Activated CD4-positive, alpha-beta T cell treated with anti-CD3 and anti-CD28 coated beads, Interleukin-2, amount 10 ng/mL, durations not matched to agents 7 days and 5 days (primary cell): ENCODE data around the gene AP4S1. TPM values are rescaled to one million over a fixed set of nuclear protein-coding genes. Genes with fewer than 3 reads are reported as not detected.
"Not testable (repeated sequence)": the region's sequence is repeated elsewhere in the genome, so short reads cannot be mapped to it uniquely, and the experiment has no call there.

Experiments
- CTCF ChIA-PET: fragments of 350-600 bp; sonication (Branson Sonifier 250); formaldehyde crosslinking; loops from one replicate; lab custom pipeline; 2021; ENCODE audit warnings: antibody characterized with exemption; lab: Charles Lee
- POLR2A ChIA-PET: fragments of 350-600 bp; sonication (Branson Sonifier 250); formaldehyde crosslinking; loops from one replicate; lab custom pipeline; 2021; ENCODE audit warnings: antibody characterized with exemption; lab: Charles Lee
- DNase-seq: peaks from one replicate; pipeline ENCODE4 v3.0.0-alpha.2; 2020
- H3K27ac Mint-ChIP-seq: one replicate; pipeline ENCODE4 v1.8.0; 2021; ENCODE audit warnings: mild to moderate bottlenecking, moderate library complexity, mixed read lengths
- H3K27me3 Mint-ChIP-seq: one replicate; pipeline ENCODE4 v1.8.0; 2021; ENCODE audit warnings: mixed read lengths
- H3K36me3 Mint-ChIP-seq: one replicate; pipeline ENCODE4 v1.8.0; 2021; ENCODE audit warnings: low read depth, mixed read lengths
- H3K4me1 Mint-ChIP-seq: one replicate; pipeline ENCODE4 v1.8.0; 2021; ENCODE audit warnings: mixed read lengths
- H3K4me3 Mint-ChIP-seq: one replicate; pipeline ENCODE4 v1.8.0; 2021; ENCODE audit warnings: mild to moderate bottlenecking, moderate library complexity, mixed read lengths
- H3K9me3 Mint-ChIP-seq: one replicate; pipeline ENCODE4 v1.8.0; 2021; ENCODE audit warnings: mixed read lengths
- total RNA-seq, 2 experiments: library from RNA; stranded (reverse); gene quantifications; one replicate each; pipeline ENCODE4 v1.2.3, GENCODE V29; 2021

The AP4S1 gene
- total RNA-seq, 2 experiments from 2014 or later, result 5.1 to 6.4 TPM

- Mint-ChIP-seq H3K9me3 (no peaks in the 10 kb centered on the region), H3K4me1 (peaks cover 7% of the 10 kb centered on the region), H3K36me3 (no peaks in the 10 kb centered on the region), H3K27me3 (no peaks in the 10 kb centered on the region), H3K27ac (no peak overlapping the region), H3K4me3 (no peak overlapping the region)
- DNase-seq, result no peak
- ChIA-PET CTCF (interaction anchor here (1.2 kb wide), 1 partner anchor 41 kb away, joined by 3 read pairs; no protein-coding TSS in a partner anchor), POLR2A (no interaction called here)
These were observed 33.9 kb downstream of the AP4S1 start for GRCh38 chr14:31059152-31059924.

DNA sequence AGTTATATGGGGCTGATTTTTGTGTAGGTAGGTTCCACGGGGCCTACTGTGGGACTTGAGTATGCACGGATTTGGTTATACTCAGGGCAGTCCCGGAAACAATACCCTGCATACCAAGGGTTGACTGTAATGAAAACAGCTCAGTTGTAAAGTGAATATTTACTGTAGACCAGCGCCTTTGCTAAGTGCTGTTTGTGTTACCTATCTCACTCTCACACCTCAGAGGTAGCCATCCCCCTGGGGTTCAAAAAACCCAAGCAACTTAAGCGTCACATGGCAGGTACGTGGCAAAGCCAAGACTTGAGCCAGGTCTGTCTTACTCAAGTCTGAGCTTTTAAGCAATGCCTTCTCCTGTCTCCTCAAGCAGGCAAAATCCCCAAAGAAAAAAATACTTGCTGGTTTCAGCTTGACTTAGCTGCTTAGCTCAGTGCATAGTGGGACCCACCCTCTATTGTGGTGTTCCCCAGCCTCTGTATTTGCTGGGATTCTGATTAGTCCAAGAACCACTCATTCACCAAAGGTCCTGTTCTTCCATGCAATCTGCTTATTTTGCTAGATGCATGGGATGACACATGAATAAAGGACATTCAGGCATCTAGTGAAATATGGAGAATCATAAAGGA, 34.9 kb downstream of the AP4S1 start:
- H3K36me3 Mint-ChIP-seq, result no peaks in the 10 kb centered on the region
- no peak overlapping the region for H3K4me3 Mint-ChIP-seq
- H3K4me1 Mint-ChIP-seq, result peaks cover 7% of the 10 kb centered on the region
- H3K9me3 Mint-ChIP-seq, result no peaks in the 10 kb centered on the region
- no peak overlapping the region for H3K27ac Mint-ChIP-seq
- no peak for DNase-seq
- no peaks in the 10 kb centered on the region for H3K27me3 Mint-ChIP-seq
- POLR2A ChIA-PET, result no interaction called here
- CTCF ChIA-PET, result interaction anchor here (1.2 kb wide), 1 partner anchor 40 kb away, joined by 3 read pairs; no protein-coding TSS in a partner anchor

DNA sequence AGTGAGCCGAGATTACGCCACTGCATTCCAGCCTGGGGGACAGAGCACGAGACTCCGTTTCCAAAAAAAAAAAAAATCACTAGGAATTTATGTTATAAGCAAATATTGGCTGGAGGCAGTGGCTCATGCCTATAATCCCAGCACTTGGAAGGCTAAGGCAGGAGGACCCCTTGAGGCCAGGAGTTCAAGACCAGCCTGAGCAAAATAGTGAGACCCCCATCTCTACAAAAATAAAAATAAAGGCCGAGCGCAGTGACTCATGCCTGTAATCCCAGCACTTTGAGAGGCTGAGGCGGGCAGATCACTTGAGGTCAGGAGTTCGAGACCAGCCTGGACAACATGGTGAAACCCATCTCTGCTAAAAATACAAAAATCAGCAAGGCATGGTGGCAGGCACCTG, 37.5 kb downstream of the AP4S1 start:
- H3K4me1 Mint-ChIP-seq, CTCF ChIA-PET, DNase-seq, H3K9me3 Mint-ChIP-seq, POLR2A ChIA-PET, H3K36me3 Mint-ChIP-seq, H3K27ac Mint-ChIP-seq, H3K27me3 Mint-ChIP-seq, H3K4me3 Mint-ChIP-seq: not testable (repeated sequence)

- no peak for DNase-seq
- H3K4me3 Mint-ChIP-seq, result no peak overlapping the region
- H3K27ac Mint-ChIP-seq, result no peak overlapping the region
- H3K27me3 Mint-ChIP-seq, result no peaks in the 10 kb centered on the region
- CTCF ChIA-PET, result no interaction called here
- POLR2A ChIA-PET, result no interaction called here
- H3K9me3 Mint-ChIP-seq, result no peaks in the 10 kb centered on the region
- no peaks in the 10 kb centered on the region for H3K4me1 Mint-ChIP-seq
- peaks cover 1% of the 10 kb centered on the region for H3K36me3 Mint-ChIP-seq
These were observed 42.8 kb downstream of the AP4S1 start for GRCh38 chr14:31068235-31068634.

GRCh38 chr14:31069343-31069742, 43.9 kb downstream of the AP4S1 start:
- Mint-ChIP-seq H3K36me3 (peaks cover 1% of the 10 kb centered on the region), H3K9me3 (no peaks in the 10 kb centered on the region), H3K4me1 (no peaks in the 10 kb centered on the region), H3K27me3 (no peaks in the 10 kb centered on the region), H3K27ac (no peak overlapping the region), H3K4me3 (no peak overlapping the region)
- no peak for DNase-seq
- ChIA-PET CTCF (interaction anchor here (0.9 kb wide), 1 partner anchor 13 kb away, joined by 3 read pairs; no protein-coding TSS in a partner anchor), POLR2A (no interaction called here)

- H3K27ac Mint-ChIP-seq, result no peak overlapping the region
- no peaks in the 10 kb centered on the region for H3K4me1 Mint-ChIP-seq
- no peaks in the 10 kb centered on the region for H3K27me3 Mint-ChIP-seq
- H3K9me3 Mint-ChIP-seq, result no peaks in the 10 kb centered on the region
- no peak overlapping the region for H3K4me3 Mint-ChIP-seq
- ChIA-PET CTCF (interaction anchor here (0.6 to 0.9 kb wide), 2 partner anchors 12 to 243 kb away, joined by 3 read pairs; no protein-coding TSS in a partner anchor), POLR2A (no interaction called here)
- H3K36me3 Mint-ChIP-seq, result peaks cover 6% of the 10 kb centered on the region
- no peak for DNase-seq
These were observed 45.0 kb downstream of the AP4S1 start for GRCh38 chr14:31070431-31070830.

GRCh38 chr14:31071151-31071550, 45.7 kb downstream of the AP4S1 start:
- no peaks in the 10 kb centered on the region for H3K4me1 Mint-ChIP-seq
- H3K36me3 Mint-ChIP-seq, result peaks cover 7% of the 10 kb centered on the region
- no peak overlapping the region for H3K27ac Mint-ChIP-seq
- H3K9me3 Mint-ChIP-seq, result no peaks in the 10 kb centered on the region
- CTCF ChIA-PET, result no interaction called here
- H3K4me3 Mint-ChIP-seq, result no peak overlapping the region
- H3K27me3 Mint-ChIP-seq, result no peaks in the 10 kb centered on the region
- POLR2A ChIA-PET, result no interaction called here
- no peak for DNase-seq

DNA sequence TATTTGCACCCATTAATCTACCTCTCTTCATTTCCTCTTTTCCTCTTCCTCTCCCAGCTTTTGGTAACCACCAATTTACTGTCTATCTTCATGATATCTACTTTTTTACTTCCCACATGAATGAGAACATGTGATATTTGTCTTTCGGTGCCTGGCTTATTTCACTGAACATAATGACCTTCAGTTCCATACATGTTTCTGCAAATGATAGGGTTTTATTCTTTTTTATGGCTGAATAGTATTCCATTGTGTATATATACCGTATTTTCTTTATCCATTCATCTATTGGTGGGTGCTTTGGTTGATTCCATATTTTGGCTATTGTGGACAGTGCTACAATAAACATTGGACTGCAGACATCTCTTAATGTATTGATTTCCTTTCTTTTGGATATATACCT, 49.7 kb downstream of the AP4S1 start:
- ChIA-PET CTCF (no interaction called here), POLR2A (no interaction called here)
- no peaks in the 10 kb centered on the region for H3K4me1 Mint-ChIP-seq
- peaks cover 7% of the 10 kb centered on the region for H3K36me3 Mint-ChIP-seq
- no peak overlapping the region for H3K4me3 Mint-ChIP-seq
- no peaks in the 10 kb centered on the region for H3K9me3 Mint-ChIP-seq
- H3K27me3 Mint-ChIP-seq, result no peaks in the 10 kb centered on the region
- no peak for DNase-seq
- H3K27ac Mint-ChIP-seq, result no peak overlapping the region

- Mint-ChIP-seq H3K27me3 (no peaks in the 10 kb centered on the region), H3K9me3 (no peaks in the 10 kb centered on the region), H3K27ac (no peak overlapping the region), H3K36me3 (peaks cover 6% of the 10 kb centered on the region), H3K4me1 (no peaks in the 10 kb centered on the region), H3K4me3 (no peak overlapping the region)
- POLR2A ChIA-PET, result no interaction called here
- CTCF ChIA-PET, result no interaction called here
- DNase-seq, result no peak
These were observed 53.3 kb downstream of the AP4S1 start for GRCh38 chr14:31078766-31079165.

GRCh38 chr14:31080056-31080455, 54.6 kb downstream of the AP4S1 start:
- Mint-ChIP-seq H3K27me3 (no peaks in the 10 kb centered on the region), H3K36me3 (peaks cover 4% of the 10 kb centered on the region), H3K27ac (no peak overlapping the region), H3K9me3 (no peaks in the 10 kb centered on the region), H3K4me1 (no peaks in the 10 kb centered on the region), H3K4me3 (no peak overlapping the region)
- POLR2A ChIA-PET, result no interaction called here
- no peak for DNase-seq
- CTCF ChIA-PET, result interaction anchor here (0.8 kb wide), 1 partner anchor 62 kb away, joined by 3 read pairs; no protein-coding TSS in a partner anchor

DNA sequence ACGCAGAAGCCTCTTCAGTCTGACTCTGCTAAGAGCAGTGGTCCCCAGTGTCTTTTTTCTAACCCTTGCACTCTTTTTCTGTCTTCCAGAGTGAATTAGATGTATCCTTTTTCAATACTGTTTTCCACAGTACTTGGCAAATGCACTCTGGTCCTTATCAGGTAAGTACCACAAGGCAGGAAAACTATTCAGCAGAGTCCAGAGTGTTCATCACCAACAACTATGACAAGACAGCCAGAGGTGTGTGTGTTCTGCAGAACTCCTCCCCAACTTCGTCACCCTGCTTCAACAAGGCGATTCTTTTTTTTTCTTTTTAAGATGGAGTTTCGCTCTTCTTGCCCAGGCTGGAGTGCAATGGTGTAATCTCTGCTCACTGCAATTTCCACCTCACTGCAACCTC, 55.0 kb downstream of the AP4S1 start:
- Mint-ChIP-seq H3K4me1 (no peaks in the 10 kb centered on the region), H3K4me3 (no peak overlapping the region), H3K36me3 (peaks cover under 1% of the 10 kb centered on the region), H3K27ac (no peak overlapping the region), H3K27me3 (no peaks in the 10 kb centered on the region), H3K9me3 (no peaks in the 10 kb centered on the region)
- ChIA-PET CTCF (no interaction called here), POLR2A (no interaction called here)
- DNase-seq, result no peak

DNA sequence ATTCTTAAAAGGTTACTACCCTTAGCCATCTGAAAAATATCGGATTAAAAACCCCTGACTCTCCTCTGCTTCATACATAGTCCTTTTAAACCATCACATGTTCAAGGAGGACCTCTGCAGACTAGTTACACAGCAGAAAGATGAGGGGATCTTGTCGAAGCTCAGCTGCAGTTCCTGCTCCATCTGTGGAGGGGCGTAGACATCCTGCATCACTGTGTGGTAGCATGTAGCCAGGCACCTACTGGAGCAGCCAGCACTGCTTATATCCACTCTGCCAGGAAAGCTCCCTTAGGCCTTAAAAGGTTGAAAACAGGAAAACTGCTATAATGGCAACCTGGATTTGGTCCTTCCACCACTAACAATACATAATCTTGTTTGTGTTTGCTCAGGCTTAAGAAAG, 58.3 kb downstream of the AP4S1 start:
- Mint-ChIP-seq H3K36me3 (no peaks in the 10 kb centered on the region), H3K9me3 (no peaks in the 10 kb centered on the region), H3K4me3 (no peak overlapping the region), H3K27me3 (no peaks in the 10 kb centered on the region), H3K27ac (no peak overlapping the region), H3K4me1 (no peaks in the 10 kb centered on the region)
- ChIA-PET CTCF (no interaction called here), POLR2A (no interaction called here)
- no peak for DNase-seq

DNA sequence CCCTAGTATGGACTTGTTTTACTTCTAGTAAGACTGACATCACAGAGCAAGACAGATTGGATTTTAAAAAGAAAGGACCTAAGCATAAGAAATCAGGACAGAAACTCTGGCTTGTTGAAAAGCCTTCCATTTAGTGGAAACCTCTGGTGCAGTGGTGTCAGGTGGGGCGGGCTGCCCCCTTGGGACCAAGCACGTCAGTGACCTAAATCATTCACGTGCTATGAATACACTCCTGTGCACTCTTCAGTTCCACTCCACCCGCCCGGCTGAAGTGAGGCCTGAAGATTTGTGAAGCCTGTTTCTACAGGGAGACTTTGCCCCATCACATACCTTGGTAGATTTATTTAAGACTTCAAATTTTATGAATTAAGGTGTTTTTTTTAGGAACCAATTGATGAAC, 58.9 kb downstream of the AP4S1 start:
- Mint-ChIP-seq H3K4me1 (no peaks in the 10 kb centered on the region), H3K36me3 (no peaks in the 10 kb centered on the region), H3K9me3 (no peaks in the 10 kb centered on the region), H3K4me3 (no peak overlapping the region), H3K27ac (no peak overlapping the region), H3K27me3 (no peaks in the 10 kb centered on the region)
- no peak for DNase-seq
- ChIA-PET POLR2A (no interaction called here), CTCF (no interaction called here)
